ENCODE measurements around the gene MRPL42. TPM values are rescaled to one million over a fixed set of nuclear protein-coding genes. Genes with fewer than 3 reads are reported as not detected.
"Not testable (repeated sequence)": the region's sequence is repeated elsewhere in the genome, so short reads cannot be mapped to it uniquely, and the experiment has no call there.

MRPL42 gene
- total and polyA plus RNA-seq, 5 donors from 2014 or later = 43.2 to 121 (median 96.4) TPM

GRCh38 chr12:93550748-93551611 is 83.7 kb downstream of the MRPL42 start:
- DNase-seq (no peak), ATAC-seq (ENCODE audit: low read depth in 2 of 2) (peak in 1 of 2 donors; percentile 8)
- H3K36me3 ChIP-seq (ENCODE audit: control insufficient read depth, insufficient read depth, low read length) = no peaks in the 10 kb centered on the region
- H3K4me3 ChIP-seq (ENCODE audit: low read depth, low read length) = no peak overlapping the region
- H3K4me1 Mint-ChIP-seq = peaks cover 0 to 11% (median 2%) of the 10 kb centered on the region in 4 donors
- no peaks in the 10 kb centered on the region for H3K27me3 Mint-ChIP-seq
- H3K4me1 ChIP-seq (ENCODE audit: control insufficient read depth, insufficient read depth, low read length, poor library complexity, severe bottlenecking) = no peaks in the 10 kb centered on the region
- H3K27ac Mint-ChIP-seq = no peak overlapping the region
- no peak overlapping the region for H3K4me3 Mint-ChIP-seq
- no peak overlapping the region for H3K27ac ChIP-seq (ENCODE audit: insufficient read depth, low read length, poor library complexity, severe bottlenecking)
- no peaks in the 10 kb centered on the region for H3K27me3 ChIP-seq (ENCODE audit: control insufficient read depth, insufficient read depth, low read length)
- H3K36me3 Mint-ChIP-seq = peaks cover 4% of the 10 kb centered on the region
- no peaks in the 10 kb centered on the region for H3K9me3 ChIP-seq (ENCODE audit: control insufficient read depth in 2 of 2, low read length in 2 of 2)
- H3K9me3 Mint-ChIP-seq = no peaks in the 10 kb centered on the region

GRCh38 chr12:93552427-93552826 is 85.1 kb downstream of the MRPL42 start:
- peaks cover 0 to 11% (median 2%) of the 10 kb centered on the region in 4 donors for H3K4me1 Mint-ChIP-seq
- H3K4me3 Mint-ChIP-seq = no peak overlapping the region
- Histone ChIP-seq H3K36me3 (ENCODE audit: control insufficient read depth, insufficient read depth, low read length) (no peaks in the 10 kb centered on the region), H3K4me3 (ENCODE audit: low read depth, low read length) (no peak overlapping the region), H3K4me1 (ENCODE audit: control insufficient read depth, insufficient read depth, low read length, poor library complexity, severe bottlenecking) (no peaks in the 10 kb centered on the region), H3K27ac (ENCODE audit: insufficient read depth, low read length, poor library complexity, severe bottlenecking) (no peak overlapping the region), H3K27me3 (ENCODE audit: control insufficient read depth, insufficient read depth, low read length) (no peaks in the 10 kb centered on the region), H3K9me3 (ENCODE audit: control insufficient read depth in 2 of 2, low read length in 2 of 2) (no peaks in the 10 kb centered on the region)
- no peak overlapping the region for H3K27ac Mint-ChIP-seq
- no peaks in the 10 kb centered on the region for H3K27me3 Mint-ChIP-seq
- no peaks in the 10 kb centered on the region for H3K9me3 Mint-ChIP-seq
- peaks cover 7% of the 10 kb centered on the region for H3K36me3 Mint-ChIP-seq
- DNase-seq (no peak), ATAC-seq (ENCODE audit: low read depth in 2 of 2) (no peak)

- not testable (repeated sequence) for H3K4me3 ChIP-seq (ENCODE audit: low read depth, low read length); H3K27ac Mint-ChIP-seq; H3K27me3 ChIP-seq (ENCODE audit: control insufficient read depth, insufficient read depth, low read length); H3K27me3 Mint-ChIP-seq; ATAC-seq (ENCODE audit: low read depth in 2 of 2); H3K36me3 ChIP-seq (ENCODE audit: control insufficient read depth, insufficient read depth, low read length); H3K9me3 ChIP-seq (ENCODE audit: control insufficient read depth in 2 of 2, low read length in 2 of 2); H3K27ac ChIP-seq (ENCODE audit: insufficient read depth, low read length, poor library complexity, severe bottlenecking); H3K4me1 ChIP-seq (ENCODE audit: control insufficient read depth, insufficient read depth, low read length, poor library complexity, severe bottlenecking); H3K4me3 Mint-ChIP-seq; DNase-seq
- Mint-ChIP-seq H3K9me3 (peaks cover 0 to 15% (median 3%) of the 10 kb centered on the region in 7 donors), H3K36me3 (peaks cover 27% of the 10 kb centered on the region), H3K4me1 (peaks cover 0 to 13% (median 8%) of the 10 kb centered on the region in 4 donors)
Measured at GRCh38 chr12:93557879-93558278, 90.6 kb downstream of the MRPL42 start.

- not testable (repeated sequence) for H3K27ac Mint-ChIP-seq; H3K27ac ChIP-seq (ENCODE audit: insufficient read depth, low read length, poor library complexity, severe bottlenecking); ATAC-seq (ENCODE audit: low read depth in 2 of 2); H3K27me3 ChIP-seq (ENCODE audit: control insufficient read depth, insufficient read depth, low read length); H3K4me1 ChIP-seq (ENCODE audit: control insufficient read depth, insufficient read depth, low read length, poor library complexity, severe bottlenecking); H3K36me3 ChIP-seq (ENCODE audit: control insufficient read depth, insufficient read depth, low read length); H3K4me3 ChIP-seq (ENCODE audit: low read depth, low read length); H3K9me3 ChIP-seq (ENCODE audit: control insufficient read depth in 2 of 2, low read length in 2 of 2); H3K27me3 Mint-ChIP-seq; DNase-seq
- Mint-ChIP-seq H3K4me3 (peak overlapping the region in 1 of 4 donors; percentile 5), H3K36me3 (peaks cover 27% of the 10 kb centered on the region), H3K9me3 (peaks cover 0 to 15% (median 3%) of the 10 kb centered on the region in 7 donors), H3K4me1 (peaks cover 0 to 14% (median 11%) of the 10 kb centered on the region in 4 donors)
Measured at GRCh38 chr12:93558685-93559084, 91.4 kb downstream of the MRPL42 start.

- DNase-seq (peak in 2 of 3 donors; percentile 19 to 82), ATAC-seq (ENCODE audit: low read depth in 2 of 2) (peak; percentile 78 to 84)
- H3K4me3 ChIP-seq (ENCODE audit: low read depth, low read length) = no peak overlapping the region
Measured at GRCh38 chr12:93563807-93564538, 96.7 kb downstream of the MRPL42 start.

GRCh38 chr12:93565760-93566159 is 98.4 kb downstream of the MRPL42 start:
- Histone ChIP-seq H3K27me3 (ENCODE audit: control insufficient read depth, insufficient read depth, low read length) (no peaks in the 10 kb centered on the region), H3K27ac (ENCODE audit: insufficient read depth, low read length, poor library complexity, severe bottlenecking) (no peak overlapping the region), H3K4me3 (ENCODE audit: low read depth, low read length) (no peak overlapping the region), H3K36me3 (ENCODE audit: control insufficient read depth, insufficient read depth, low read length) (no peaks in the 10 kb centered on the region), H3K9me3 (ENCODE audit: control insufficient read depth in 2 of 2, low read length in 2 of 2) (no peaks in the 10 kb centered on the region), H3K4me1 (ENCODE audit: control insufficient read depth, insufficient read depth, low read length, poor library complexity, severe bottlenecking) (peaks cover 9% of the 10 kb centered on the region)
- Mint-ChIP-seq H3K4me3 (peak overlapping the region in 1 of 4 donors; percentile 57), H3K36me3 (peaks cover 18% of the 10 kb centered on the region), H3K4me1 (peaks cover 12 to 24% (median 14%) of the 10 kb centered on the region in 4 donors), H3K9me3 (peaks cover 0 to 2% (median 0%) of the 10 kb centered on the region in 7 donors), H3K27ac (peak overlapping the region in 1 of 3 donors; percentile 90), H3K27me3 (peaks cover 9% of the 10 kb centered on the region)
- ATAC-seq (ENCODE audit: low read depth in 2 of 2) (no peak), DNase-seq (no peak)

More at GRCh38 chr12:93563807-93564538, 96.7 kb downstream of the MRPL42 start:
- Mint-ChIP-seq H3K4me3 (peak overlapping the region in 1 of 4 donors; percentile 23), H3K4me1 (peaks cover 7 to 24% (median 21%) of the 10 kb centered on the region in 4 donors), H3K36me3 (peaks cover 25% of the 10 kb centered on the region), H3K27ac (peak overlapping the region in 2 of 3 donors; percentile 34 to 90), H3K9me3 (peaks cover 0 to 5% (median under 1%) of the 10 kb centered on the region in 7 donors), H3K27me3 (peaks cover 9% of the 10 kb centered on the region)
- Histone ChIP-seq H3K4me1 (ENCODE audit: control insufficient read depth, insufficient read depth, low read length, poor library complexity, severe bottlenecking) (no peaks in the 10 kb centered on the region), H3K9me3 (ENCODE audit: control insufficient read depth in 2 of 2, low read length in 2 of 2) (no peaks in the 10 kb centered on the region), H3K36me3 (ENCODE audit: control insufficient read depth, insufficient read depth, low read length) (no peaks in the 10 kb centered on the region), H3K27ac (ENCODE audit: insufficient read depth, low read length, poor library complexity, severe bottlenecking) (no peak overlapping the region), H3K27me3 (ENCODE audit: control insufficient read depth, insufficient read depth, low read length) (no peaks in the 10 kb centered on the region)

Data from CD4-positive, CD25-positive, alpha-beta regulatory T cell (primary cell).